SK-N-SH (cell line): ENCODE measurements around the gene MRPL55.

Source experiments
- CTCF ChIP-seq: fragments of 200-600 bp; sonication (generic); IDR thresholded peaks from 2 replicates; pipeline ENCODE4 v1.6.1; 2017; ENCODE audit warnings: antibody characterized with exemption, mild to moderate bottlenecking, moderate library complexity
- SMC3 ChIP-seq: IDR thresholded peaks from 2 replicates; pipeline ENCODE4 v1.6.1; 2012; ENCODE audit warnings: low read depth, low read length, improper control_type of control experiment
- TAF1 ChIP-seq: IDR thresholded peaks from 2 replicates; pipeline ENCODE4 v1.6.1; 2012; ENCODE audit warnings: low read depth, mild to moderate bottlenecking, low read length, moderate library complexity, borderline replicate concordance
- YY1 ChIP-seq: IDR thresholded peaks from 2 replicates; pipeline ENCODE4 v1.4.0; 2012; ENCODE audit warnings: low read depth, mild to moderate bottlenecking

GRCh38 chr1:228134591-228134990, 25.5 kb upstream of the MRPL55 start:
- TF ChIP-seq YY1 = no peak
- no peak for TF ChIP-seq CTCF
- TF ChIP-seq SMC3 = no peak
- no peak for TF ChIP-seq TAF1
